ENCODE measurements around the gene DNMT3L.
"Not testable (repeated sequence)": the region's sequence is repeated elsewhere in the genome, so short reads cannot be mapped to it uniquely, and the experiment has no call there.

DNMT3L gene

DNA sequence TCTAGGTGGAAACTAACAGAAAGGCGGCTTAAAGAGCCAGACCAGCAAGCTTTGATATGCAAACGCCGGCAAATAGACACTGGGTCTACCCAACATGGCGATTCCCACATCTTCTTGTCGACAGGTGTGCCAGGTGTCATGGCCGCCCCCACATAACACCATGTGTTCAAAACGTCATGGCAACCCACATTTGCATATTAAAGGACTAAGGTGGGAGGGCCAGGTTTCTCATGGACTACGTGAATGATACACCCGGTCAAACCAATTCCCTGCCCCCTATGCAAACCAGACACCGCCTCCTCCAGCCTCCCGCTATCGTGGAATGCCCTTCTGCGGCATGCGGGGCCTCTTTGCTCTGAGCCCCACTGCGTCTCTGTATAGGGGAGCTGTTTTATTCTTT is 62.2 kb downstream of the DNMT3L start:
- no peak for DNase-seq (ENCODE audit: low read depth in 2 of 2)

DNA sequence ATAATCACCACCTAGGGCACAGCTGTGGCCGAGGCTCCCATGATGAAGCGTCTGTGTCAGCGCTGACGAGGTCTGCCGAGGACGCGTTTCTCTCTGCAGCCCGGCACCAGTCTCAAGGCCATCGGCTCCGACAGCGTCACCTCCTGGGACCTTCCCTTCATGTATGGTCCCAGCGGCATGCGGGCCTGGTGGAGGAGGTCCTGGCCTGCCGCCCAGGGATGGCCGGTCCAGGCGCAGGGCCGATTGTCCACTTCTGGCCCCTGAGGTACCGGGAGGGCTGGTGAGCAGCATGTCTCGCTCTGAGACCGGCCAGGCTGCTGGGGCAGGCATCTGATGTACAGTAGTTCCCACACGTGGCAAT is 64.6 kb downstream of the DNMT3L start:
- DNase-seq (ENCODE audit: low read depth in 2 of 2) = not testable (repeated sequence)

Measured in stimulated activated CD4-positive, alpha-beta T cell treated with anti-CD3 and anti-CD28 coated beads, Interleukin-1b, Interleukin-23, amount 100 ng/mL, for 1 hour (primary cell).